GM20000 (cell line): Measurements from ENCODE around the gene SMARCAL1.

Experiments
- DNase-seq: peaks from one replicate; pipeline ENCODE4 v3.0.0; 2012; ENCODE audit warnings: low spot score
- CTCF ChIP-seq: IDR thresholded peaks from 2 replicates; pipeline ENCODE4 v1.5.1; 2012; ENCODE audit warnings: mild to moderate bottlenecking, control low read depth; ENCODE audit errors: extremely low read depth, missing control alignments

Gene SMARCAL1

DNA sequence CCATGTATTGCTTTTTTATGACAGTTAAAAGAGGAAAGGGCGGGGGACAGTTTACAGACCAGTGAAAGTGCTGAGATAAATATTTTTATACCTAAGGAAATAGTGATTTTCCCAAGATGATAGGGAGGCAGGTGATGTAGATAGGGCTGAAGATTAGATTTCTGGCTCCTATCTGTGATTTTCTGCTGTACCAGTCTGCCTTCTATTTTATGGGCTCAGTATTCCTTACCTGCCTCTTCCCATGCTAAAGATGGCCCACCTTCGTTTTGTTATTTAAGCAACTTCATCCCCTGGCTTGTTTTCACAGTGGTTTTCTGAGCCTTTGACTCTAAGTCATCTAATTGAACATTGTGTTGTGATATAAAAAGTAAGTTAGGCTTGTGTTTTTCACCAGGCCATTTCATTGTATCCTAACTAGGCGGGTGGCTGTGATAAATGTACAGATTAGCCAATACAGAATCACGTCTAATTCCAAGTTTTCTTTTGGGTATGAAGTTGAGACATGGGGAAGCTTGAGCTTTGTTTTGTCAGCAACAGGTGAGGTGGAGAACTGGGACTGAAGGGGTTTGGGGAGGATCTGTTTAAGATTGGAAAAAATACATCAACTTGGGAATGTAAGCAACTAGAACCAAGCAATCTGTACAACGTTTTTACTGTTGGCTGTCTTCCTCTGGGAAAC lies 91.6 kb downstream of the SMARCAL1 start:
- TF ChIP-seq CTCF, result no peak
- DNase-seq, result no peak

GRCh38 chr2:216504376-216504762 lies 92.1 kb downstream of the SMARCAL1 start:
- no peak for TF ChIP-seq CTCF

DNA sequence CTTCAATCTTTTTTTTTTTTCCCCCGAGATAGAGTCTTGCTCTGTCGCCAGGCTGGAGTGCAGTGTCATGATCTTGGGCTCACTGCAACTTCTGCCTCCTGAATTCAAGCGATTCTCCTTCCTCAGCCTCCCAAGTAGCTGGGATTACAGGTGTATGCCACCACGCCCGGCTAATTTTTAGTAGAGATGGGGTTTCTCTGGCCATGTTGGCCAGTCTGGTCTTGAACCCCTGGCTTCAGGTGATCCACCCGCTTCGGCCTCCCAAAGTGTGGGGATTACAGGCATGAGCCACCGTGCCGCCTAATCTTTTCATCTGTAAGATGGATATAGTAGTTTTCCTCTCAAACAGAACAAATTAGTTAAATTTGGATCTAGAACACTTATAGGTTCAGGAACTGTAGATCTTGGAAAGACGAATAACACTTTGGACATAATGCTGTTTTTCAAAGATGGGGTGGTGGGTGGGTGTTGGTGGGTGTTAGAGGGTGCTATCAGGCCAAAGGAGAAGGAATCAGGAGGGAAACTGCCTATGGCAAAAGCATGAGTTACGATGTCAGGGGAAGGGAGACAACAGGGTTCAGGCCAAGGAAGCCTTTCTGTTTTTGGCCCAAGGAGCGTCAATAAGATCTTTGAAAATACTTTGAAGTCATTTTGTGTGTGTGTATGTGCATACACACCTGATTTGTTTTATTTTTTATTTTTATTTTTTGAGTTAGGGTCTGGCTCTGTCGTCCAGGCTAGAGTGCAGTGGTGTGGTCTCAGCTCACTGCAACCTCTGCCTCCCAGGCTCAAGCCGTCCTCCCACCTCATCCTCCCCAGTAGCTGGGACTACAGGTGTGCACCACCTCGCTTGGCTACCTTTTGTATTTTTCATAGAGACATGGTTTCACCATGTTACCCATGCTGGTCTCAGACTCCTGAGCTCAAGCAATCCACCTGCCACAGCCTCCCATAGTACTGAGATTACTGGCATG lies 93.1 kb downstream of the SMARCAL1 start:
- TF ChIP-seq CTCF, result no peak
- no peak for DNase-seq

More at GRCh38 chr2:216504376-216504762, 92.1 kb downstream of the SMARCAL1 start:
- DNase-seq, result no peak

- DNase-seq, result no peak
- no peak for TF ChIP-seq CTCF
Observed at GRCh38 chr2:216507220-216508160, 95.2 kb downstream of the SMARCAL1 start.

GRCh38 chr2:216508229-216508628 lies 95.9 kb downstream of the SMARCAL1 start:
- DNase-seq, result no peak
- TF ChIP-seq CTCF, result no peak

GRCh38 chr2:216516730-216517350 lies 104.6 kb downstream of the SMARCAL1 start:
- DNase-seq, result peak; percentile 45
- TF ChIP-seq CTCF, result peak; percentile 36
